H1 (cell line): ENCODE data around the gene IFNA14. TPM values are rescaled to one million over a fixed set of nuclear protein-coding genes. Genes with fewer than 3 reads are reported as not detected.

Source experiments
- CHD7 ChIP-seq: fragments of 300-600 bp; sonication (generic); IDR thresholded peaks from 2 replicates; pipeline ENCODE4 v1.7.1; 2012; ENCODE audit warnings: low read length, moderate library complexity, mild to moderate bottlenecking, inconsistent platforms; ENCODE audit not compliant: insufficient replicate concordance
- CTCF ChIP-seq, 3 experiments: IDR thresholded peaks; 1 replicate in 2 of 3; 2 replicates in 1 of 3; pipeline versions ENCODE4 v1.5.1 to v1.6.1; 2011; ENCODE audit warnings: low read length in 3 of 3, mild to moderate bottlenecking in 3 of 3, inconsistent platforms in 2 of 3, low read depth in 1 of 3, moderate library complexity in 1 of 3; ENCODE audit not compliant: insufficient read depth in 1 of 3; ENCODE audit errors: control extremely low read depth in 1 of 3
- PHF8 ChIP-seq: fragments of 200-600 bp; sonication (generic); conservative IDR thresholded peaks from 2 replicates; pipeline ENCODE4 v1.7.1; 2012; ENCODE audit warnings: low read depth, mild to moderate bottlenecking, inconsistent platforms, low read length, moderate library complexity
- POLR2A ChIP-seq, 2 experiments: IDR thresholded peaks; 1 replicate in 1 of 2; 2 replicates in 1 of 2; pipeline ENCODE4 v1.6.1; 2011; ENCODE audit warnings: low read depth in 2 of 2, low read length in 2 of 2, mild to moderate bottlenecking in 2 of 2; ENCODE audit errors: control extremely low read depth in 1 of 2
- RFX5 ChIP-seq: IDR thresholded peaks from 2 replicates; pipeline ENCODE4 v1.6.1; 2011; ENCODE audit warnings: low read depth, low read length, improper control_type of control experiment, borderline replicate concordance
- SRF ChIP-seq: IDR thresholded peaks from 2 replicates; pipeline ENCODE4 v1.6.1; 2011; ENCODE audit warnings: mild to moderate bottlenecking, low read depth, low read length, moderate library complexity
- YY1 ChIP-seq: IDR thresholded peaks from 2 replicates; pipeline ENCODE4 v1.6.1; 2011; ENCODE audit warnings: low read depth, mild to moderate bottlenecking, low read length
- polyA plus RNA-seq, 7 experiments: library from polyadenylated mRNA; depleted of rRNA in 3 of 7; stranded (reverse) in 5 of 7; unstranded in 2 of 7; fragments of >200 nt in 5 of 7; fragments of 200-250 nt in 2 of 7; gene quantifications; 1 replicate in 5 of 7; 2 replicates in 1 of 7; 4 replicates in 1 of 7; pipeline versions ENCODE4 v1.2.1 to v1.2.3, GENCODE V29; 2011 to 2013; ENCODE audit warnings: missing spikeins in 2 of 7, mixed read lengths in 2 of 7
- total RNA-seq: library from RNA; stranded (reverse); fragmentation: NEBNext Ultra II Directional; extraction: Animal tissue kit (Norgen Biotek cat#: 25700); gene quantifications from 2 replicates; pipeline ENCODE4 v1.2.1, GENCODE V29; 2021

IFNA14 gene
- total and polyA plus RNA-seq, 2 of the 8 experiments (the other 6 are each of a cell fraction or from before 2014, with no cell fraction given) = not detected

GRCh38 chr9:21286099-21286498, 46.3 kb upstream of the IFNA14 start (continued):
- TF ChIP-seq CTCF (IDR thresholded peaks at IDR 0.05; ENCODE audit: control extremely low read depth in 1 of 3, insufficient read depth in 1 of 3, low read depth in 1 of 3, low read length in 3 of 3) = no peak
- no peak for TF ChIP-seq POLR2A (IDR thresholded peaks at IDR 0.05; ENCODE audit: control extremely low read depth in 1 of 2, low read depth in 2 of 2, low read length in 2 of 2)
- TF ChIP-seq PHF8 = no peak
- no peak for TF ChIP-seq SRF
- no peak for TF ChIP-seq CHD7
- TF ChIP-seq YY1 = no peak
- no peak for TF ChIP-seq RFX5
